Stimulated activated CD4-positive, alpha-beta T cell treated with anti-CD3 and anti-CD28 coated beads, Interleukin-4, amount 100 ng/mL, for 24 hours (primary cell): Measurements from ENCODE around the gene SRCAP.

Experiments
- DNase-seq: peaks from one replicate; pipeline ENCODE4 v3.0.0-alpha.2; 2020

The SRCAP gene

DNA sequence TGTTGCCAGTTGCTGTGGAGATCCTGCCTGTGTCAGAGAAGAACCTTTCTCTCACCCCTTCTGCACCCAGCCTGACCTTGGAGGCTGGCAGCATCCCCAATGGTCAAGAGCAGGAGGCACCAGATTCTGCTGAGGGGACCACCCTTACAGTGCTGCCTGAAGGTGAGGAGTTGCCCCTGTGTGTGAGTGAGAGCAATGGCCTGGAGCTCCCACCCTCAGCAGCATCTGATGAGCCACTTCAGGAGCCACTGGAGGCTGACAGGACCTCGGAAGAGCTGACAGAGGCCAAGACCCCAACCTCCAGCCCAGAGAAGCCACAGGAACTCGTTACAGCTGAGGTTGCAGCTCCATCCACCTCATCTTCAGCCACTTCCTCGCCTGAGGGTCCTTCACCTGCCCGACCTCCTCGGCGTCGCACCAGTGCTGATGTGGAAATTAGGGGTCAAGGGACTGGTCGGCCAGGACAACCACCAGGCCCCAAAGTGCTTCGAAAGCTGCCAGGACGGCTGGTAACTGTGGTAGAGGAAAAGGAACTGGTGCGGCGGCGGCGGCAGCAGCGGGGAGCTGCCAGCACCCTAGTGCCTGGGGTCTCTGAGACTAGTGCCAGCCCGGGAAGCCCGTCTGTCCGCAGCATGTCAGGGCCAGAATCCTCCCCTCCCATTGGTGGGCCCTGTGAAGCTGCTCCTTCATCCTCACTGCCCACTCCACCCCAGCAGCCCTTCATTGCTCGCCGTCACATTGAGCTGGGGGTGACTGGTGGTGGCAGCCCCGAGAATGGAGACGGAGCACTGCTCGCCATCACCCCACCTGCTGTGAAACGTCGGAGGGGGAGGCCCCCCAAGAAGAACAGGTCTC is 39.0 kb downstream of the SRCAP start:
- DNase-seq, result no peak

DNA sequence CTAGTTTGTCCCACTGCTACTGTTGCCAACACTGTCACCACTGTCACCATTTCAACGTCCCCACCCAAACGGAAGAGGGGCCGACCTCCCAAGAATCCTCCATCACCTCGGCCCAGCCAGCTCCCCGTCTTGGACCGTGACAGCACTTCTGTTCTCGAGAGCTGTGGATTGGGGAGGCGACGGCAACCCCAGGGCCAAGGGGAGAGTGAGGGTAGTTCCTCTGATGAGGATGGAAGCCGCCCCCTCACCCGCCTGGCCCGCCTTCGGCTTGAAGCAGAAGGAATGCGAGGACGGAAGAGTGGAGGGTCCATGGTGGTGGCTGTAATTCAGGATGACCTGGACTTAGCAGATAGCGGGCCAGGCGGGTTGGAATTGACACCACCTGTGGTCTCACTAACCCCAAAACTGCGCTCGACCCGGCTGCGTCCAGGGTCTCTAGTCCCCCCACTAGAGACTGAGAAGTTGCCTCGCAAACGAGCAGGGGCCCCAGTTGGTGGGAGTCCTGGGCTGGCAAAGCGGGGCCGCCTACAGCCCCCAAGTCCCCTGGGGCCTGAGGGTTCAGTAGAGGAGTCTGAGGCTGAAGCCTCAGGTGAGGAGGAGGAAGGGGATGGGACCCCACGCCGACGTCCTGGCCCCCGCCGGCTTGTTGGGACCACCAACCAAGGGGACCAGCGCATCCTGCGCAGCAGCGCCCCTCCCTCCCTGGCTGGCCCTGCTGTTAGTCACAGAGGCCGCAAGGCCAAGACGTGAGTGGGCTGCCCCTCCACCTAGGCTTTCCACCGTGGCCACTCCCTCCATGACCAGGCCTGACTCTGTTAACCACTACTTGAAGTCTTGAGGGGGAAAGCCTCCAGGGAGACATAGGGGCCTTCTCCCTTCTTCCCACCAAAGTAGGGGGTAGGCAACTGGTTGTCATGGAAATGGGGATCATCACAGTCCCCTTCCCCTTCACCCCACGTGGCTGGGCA is 40.3 kb downstream of the SRCAP start:
- DNase-seq, result no peak

DNA sequence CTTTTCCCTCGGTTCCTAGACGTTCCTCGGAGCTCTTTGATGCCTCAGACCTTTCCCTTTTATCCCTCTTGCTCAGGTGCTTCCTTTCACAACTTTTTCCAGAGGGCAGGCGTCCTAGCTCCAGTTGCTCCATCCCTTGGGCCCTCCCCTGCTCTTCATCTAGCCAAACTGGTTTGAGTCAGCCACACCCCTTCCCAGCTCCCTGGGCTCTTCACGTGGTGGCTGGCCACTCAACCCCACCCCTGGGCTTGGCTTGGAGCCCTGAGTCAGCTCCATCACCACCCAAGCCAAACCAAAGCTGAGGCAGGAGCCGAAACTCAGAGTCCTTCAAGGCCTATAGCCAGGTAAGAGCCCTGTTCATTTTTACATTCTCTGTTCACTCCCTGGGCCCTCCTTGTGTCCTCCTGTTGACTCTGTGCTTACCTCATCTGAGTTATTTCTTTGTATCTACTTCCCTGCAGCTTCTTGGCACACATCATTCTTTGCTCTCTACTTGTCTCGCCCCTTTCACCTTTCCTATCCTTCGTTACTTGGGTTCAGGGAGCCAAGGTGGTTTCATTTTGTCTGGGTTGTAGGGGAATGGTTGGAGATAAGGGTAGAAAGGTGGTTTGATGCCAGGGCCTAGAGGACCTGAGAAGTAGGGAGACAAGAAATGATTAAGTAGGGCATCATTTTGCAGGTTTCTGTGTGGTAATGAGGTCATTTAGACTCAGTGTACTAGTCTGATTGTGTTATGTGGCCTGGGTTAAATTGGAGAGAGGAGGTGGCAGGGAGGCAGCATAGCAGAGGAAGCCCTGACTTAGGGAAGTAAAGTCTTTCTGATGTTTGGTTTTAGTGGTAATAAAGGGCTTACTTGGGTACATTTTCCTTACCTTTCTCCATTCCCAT is 41.6 kb downstream of the SRCAP start:
- DNase-seq, result no peak

DNA sequence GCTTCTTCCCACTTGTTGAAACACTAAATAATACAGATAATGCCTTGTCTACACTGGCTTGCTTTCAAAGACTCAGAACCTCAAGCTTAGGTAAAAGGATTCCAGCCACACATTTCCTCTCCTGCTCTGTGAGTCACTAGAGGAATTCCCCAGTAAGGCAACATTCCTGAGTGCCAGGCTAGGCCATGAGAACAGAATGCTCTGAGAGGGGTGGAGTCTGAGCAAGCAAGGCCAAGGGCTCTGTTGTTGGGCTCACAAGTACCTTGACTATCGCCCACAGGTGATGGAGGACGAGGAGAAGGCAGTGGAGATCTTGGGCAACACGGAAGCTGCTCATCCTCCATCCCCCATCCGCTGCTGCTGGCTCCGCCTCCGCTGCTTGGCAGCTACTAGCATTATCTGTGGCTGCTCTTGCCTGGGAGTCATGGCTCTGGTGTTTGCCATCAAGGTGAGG is 42.5 kb downstream of the SRCAP start:
- no peak for DNase-seq

DNA sequence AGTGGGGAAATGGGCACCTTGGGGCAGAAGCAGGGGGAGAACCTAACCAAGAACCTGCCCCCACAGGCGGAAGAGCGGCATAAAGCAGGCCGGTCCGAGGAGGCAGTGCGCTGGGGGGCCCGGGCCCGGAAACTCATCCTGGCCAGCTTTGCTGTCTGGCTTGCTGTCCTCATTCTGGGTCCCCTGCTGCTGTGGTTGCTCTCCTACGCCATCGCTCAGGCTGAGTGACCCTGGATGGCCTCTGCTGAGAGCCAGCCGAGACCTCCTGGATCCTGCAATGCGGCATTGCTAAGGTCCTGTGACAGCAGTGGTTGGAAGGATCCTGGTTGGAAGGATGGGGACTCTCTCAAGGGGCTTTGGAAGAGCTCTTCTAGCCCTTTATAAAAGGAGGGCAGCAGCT is 44.7 kb downstream of the SRCAP start:
- no peak for DNase-seq

DNA sequence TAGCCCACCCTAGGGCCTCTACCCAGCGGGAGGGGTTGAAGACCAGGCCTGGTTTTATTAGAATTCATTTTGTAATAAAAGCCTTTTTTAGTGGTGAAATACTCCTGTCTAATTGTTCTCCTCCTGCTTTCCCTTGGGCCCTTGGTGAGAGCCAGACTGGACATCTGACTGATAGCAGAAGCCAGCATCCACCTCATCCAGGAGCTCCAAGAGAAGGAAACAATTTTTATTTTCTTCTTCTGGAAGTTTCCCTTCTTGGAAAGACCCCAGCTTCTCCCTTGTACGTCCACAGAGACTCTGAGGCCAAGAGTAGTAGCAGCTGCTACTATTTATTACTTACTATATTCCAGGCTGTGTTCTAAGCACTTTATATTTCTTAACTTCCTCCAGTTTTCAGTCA is 45.2 kb downstream of the SRCAP start:
- DNase-seq, result no peak

DNA sequence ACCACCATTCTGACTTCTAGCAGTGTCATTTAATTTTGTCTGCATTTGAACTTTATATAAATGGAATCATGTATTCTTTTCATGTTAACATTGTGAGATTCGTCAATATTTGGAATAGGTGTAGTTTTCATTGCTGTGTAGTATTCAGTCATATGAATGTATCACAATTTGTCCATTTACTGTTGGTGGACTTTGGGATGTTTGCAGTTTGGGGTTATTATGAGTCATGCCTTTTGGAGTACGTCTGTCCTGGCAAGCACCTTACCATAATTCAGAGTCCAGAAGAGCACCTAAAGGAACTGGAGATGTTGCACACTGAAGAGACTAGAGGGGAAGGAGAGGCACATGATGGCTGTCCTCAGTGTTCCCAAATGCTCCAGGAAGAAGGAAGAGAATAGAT is 46.1 kb downstream of the SRCAP start:
- DNase-seq, result no peak

DNA sequence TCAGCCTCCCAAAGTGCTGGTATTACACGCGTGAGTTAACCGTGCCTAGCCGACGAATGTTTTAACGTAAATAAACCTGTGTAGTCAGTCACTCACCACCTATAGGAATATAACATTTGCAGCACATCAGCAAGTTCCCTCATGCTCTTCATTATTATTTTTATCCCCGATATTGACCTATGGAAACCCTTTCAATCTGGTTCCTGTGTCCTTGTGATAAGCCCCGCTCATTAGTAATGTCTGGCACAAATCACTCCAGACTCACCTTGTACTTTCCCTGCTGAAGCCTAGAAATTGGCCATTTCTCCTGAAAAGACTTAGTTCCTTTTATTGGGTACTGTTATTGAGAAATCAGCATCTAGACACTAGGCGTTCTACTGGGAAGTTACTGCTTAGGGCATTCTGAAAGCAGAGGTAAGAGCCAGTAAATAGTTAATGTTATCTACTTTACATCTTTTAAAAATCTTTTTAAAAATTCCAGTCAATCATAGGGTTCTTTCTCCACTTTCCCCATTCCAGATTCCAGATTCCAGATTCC is 47.7 kb downstream of the SRCAP start:
- no peak for DNase-seq

DNA sequence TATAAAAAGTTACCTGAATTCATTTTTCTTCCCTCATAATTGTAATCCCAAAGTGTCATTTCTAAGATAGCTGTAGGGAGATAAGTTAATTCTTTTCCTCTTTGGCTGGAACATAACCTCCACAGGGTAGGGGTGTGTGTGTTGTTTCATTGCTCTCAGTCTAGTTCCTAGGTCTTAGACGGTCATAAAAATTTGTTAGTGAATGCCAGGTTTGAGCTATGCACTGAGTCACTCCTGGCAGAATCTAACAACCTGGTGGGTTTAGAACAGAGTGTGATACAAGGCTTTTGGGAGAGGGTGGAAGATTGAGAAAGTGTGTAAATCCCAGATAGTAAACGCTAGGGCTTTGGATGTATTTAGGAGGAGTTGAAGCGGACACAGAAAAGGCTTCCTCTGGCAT is 48.4 kb downstream of the SRCAP start:
- no peak for DNase-seq

DNA sequence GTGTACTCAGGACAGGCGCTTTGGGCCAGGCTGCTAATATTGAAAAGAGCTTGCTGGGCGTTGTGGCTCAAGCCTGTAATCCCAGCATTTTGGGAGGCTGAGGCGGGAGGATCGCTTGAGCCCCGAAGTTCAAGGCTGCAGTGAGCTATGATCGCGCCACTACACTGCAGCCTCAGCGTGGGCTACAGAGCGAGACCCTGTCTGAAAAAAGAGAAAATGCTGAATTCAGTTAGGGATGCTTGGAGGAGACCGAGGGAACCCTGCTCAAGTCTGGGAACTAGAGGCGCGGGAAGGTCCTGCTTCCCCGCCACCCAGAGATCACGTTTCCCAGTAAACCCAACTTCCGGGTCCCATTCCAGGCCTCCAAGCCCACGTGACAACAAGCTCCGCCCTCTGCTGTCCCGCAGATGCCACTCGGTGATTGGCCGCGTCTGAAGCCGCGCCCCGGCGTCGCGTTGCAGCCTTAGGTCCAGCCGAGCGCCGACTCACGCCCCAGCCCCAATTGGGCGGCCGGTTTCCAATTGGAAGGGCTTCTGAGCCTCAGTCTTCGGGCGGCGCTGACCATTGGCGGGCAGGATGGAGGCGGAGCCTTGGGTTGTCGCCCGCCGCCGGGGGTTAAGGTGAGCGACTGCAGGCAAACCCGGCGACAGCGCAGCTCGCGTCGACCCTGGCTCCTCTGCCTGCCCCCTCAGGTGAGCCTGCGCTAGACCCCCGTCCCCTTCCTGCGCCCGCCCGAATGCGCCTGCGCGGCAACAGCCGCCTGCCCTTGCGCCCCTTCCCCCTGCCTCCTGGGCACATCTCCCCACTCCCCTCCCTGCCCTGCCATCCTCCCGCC is 49.0 kb downstream of the SRCAP start, which contains the start of gene PHKG2:
Gene PHKG2 (plus strand): TSS at position 627 of the 835 bp plus-strand sequence. CDS start 396 bp downstream, outside the sequence.
- DNase-seq, result peak; percentile 98

DNA sequence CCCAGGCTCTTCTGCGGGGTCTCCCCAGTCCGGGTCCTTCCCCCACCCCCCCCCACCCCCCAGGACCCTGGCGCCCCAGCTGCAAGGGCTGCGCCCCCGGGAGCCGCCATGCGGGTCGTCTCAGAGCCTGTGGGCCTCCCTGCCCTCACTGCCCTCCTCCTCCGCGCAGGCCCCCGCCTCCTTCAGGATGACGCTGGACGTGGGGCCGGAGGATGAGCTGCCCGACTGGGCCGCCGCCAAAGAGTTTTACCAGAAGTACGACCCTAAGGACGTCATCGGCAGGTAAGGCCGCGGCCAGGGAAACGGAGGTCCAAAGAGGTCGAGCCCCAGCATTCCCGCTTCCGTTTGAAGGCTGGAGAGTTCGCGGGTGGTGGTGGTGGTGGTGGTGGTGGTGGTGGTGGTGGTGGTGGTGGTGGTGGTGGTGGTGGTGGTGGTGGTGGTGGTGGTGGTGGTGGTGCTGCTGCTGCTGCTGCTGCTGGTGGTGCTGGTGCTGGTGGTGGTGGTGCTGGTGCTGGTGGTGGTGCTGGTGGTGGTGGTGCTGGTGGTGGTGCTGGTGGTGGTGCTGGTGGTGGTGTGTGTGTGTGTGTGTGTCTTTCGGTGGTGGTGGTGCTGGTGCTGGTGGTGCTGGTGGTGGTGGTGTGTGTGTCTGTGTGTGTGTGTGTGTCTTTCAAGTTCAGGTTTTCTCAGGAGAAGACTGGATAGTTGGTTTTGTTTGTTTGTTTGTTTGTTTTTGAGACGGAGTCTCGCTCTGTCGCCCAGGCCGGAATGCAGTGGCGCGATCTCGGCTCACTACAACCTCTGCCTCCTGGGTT is 49.9 kb downstream of the SRCAP start:
- peak; percentile 27 for DNase-seq

DNA sequence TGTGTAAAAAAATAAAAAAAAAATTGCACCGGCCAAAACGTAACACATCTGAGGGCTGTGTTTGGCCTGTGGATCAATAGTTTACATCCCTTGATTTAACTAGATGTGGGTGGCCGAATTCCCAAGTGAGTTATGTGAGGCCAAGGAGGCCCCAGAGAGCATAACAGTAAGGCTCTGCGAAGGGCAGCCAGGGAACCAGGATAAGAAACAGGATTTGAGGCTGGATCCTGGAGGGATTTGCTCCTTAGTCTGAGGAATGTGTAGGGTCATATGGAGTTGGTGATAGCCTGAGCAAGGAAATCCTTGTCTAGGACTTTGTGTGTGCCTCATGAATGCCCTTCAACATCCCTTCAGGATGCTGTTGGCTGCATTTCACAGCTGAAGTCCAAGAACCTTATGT is 51.2 kb downstream of the SRCAP start:
- DNase-seq, result no peak

DNA sequence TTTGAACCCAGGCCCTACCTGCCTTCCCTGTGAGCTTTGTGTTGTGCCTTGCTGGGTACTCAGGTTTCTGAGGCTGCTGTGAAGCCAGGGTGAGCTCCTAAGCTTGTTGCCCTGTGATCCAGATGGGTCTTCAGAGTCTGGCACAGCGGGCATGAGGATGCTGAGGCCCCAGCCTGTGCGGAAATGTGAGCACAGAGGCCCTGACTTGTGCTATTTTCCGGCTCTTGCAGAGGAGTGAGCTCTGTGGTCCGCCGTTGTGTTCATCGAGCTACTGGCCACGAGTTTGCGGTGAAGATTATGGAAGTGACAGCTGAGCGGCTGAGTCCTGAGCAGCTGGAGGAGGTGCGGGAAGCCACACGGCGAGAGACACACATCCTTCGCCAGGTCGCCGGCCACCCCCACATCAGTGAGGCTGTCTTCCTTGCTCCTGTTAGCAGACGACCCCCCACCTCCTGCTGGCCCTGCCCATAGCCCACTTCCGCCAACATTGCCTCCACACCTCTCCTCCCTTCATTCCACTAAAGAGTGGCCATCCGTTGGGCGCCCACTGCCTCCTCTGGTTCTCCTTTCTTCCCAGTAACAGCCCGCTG is 52.0 kb downstream of the SRCAP start:
- no peak for DNase-seq

DNA sequence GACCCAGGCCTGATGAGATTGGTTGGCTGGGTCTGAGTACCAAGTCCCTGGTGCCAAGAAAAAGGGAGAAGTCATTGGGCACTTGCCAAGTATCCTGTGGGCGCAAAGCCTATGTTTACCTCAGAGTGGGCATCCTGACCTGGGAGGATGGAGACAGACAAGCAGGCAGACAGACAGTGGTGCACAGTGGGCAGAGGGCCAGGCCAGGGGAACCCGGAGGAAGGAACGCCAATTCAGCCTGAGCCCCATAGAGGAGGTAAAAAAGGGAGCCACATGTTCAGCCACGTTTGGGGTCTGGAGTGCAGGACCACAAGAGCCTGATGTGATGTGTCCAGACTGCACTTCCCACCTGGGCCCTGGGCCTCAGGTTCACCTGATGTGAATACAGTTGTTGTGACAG is 54.6 kb downstream of the SRCAP start:
- DNase-seq, result no peak

DNA sequence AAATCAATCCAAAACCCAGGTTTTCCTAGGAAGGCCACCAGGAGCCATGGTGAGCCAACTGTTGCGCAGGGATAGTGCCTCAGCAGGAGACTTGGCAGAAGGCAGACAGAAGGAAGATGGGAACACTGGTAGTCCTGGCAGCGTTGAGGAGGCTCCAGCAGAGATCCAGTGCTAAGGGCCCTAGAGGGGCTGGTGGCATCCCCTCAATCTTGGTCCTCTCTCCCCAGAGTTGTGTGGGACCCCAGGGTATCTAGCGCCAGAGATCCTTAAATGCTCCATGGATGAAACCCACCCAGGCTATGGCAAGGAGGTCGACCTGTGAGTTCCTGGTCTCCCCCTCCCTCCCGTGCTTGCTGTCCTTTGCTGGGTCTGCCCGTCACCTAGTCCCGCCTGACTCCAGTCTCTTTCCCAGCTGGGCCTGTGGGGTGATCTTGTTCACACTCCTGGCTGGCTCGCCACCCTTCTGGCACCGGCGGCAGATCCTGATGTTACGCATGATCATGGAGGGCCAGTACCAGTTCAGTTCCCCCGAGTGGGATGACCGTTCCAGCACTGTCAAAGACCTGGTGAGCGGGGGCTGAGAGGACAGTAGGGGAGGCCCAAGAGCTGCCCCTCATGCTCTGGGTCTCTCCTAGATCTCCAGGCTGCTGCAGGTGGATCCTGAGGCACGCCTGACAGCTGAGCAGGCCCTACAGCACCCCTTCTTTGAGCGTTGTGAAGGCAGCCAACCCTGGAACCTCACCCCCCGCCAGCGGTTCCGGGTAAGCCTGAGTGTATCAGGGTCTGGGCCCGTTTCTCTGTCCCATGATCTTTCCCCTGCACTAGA is 57.2 kb downstream of the SRCAP start:
- DNase-seq, result no peak

DNA sequence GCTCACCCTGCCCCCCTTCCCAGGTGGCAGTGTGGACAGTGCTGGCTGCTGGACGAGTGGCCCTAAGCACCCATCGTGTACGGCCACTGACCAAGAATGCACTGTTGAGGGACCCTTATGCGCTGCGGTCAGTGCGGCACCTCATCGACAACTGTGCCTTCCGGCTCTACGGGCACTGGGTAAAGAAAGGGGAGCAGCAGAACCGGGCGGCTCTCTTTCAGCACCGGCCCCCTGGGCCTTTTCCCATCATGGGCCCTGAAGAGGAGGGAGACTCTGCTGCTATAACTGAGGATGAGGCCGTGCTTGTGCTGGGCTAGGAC is 57.8 kb downstream of the SRCAP start:
- DNase-seq, result no peak

DNA sequence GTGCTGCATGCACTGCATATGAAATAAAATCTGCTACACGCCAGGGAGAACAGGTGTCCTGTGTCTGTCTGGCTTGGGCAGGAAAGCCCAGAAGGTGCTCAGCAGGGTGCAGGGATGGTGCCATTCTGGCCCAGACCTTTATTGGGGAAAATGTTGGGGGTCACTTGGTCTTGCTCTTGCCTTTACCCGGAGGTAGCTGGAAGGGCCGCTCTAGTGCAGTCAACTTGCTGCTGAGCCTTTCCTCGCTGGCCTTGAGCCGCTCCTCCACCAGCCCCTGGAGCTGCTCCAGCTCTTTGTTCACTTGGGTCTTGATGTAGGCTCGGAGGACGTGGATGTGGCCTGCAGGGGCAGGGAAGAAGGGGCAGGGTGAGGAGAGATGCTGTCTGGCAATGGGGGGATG is 58.3 kb downstream of the SRCAP start:
- DNase-seq, result no peak

DNA sequence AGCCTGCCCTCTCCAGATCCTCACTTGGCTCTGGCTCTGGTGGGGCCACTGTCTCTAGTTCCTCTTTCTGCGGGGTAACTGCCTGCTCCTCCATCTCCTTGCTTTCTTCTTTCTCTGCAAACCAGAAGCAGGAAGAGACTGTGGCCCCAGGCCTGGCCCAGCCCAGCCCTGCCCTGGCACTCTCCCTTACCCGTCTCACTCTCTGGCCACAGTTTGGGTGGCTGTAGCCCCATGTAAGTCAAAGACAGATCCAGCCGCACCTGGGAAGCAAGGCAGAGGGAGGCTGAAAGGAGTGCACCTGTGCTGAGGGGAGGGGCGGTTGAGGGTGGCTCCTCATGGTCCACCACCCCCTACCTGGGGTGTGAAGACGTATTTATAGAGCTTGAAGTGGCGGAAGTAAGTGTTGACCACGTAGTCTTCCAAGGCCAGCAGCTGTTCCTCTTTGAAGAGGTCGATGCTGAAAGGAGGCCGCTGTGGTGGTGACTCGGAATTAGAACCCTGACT is 60.1 kb downstream of the SRCAP start:
- DNase-seq, result no peak

DNA sequence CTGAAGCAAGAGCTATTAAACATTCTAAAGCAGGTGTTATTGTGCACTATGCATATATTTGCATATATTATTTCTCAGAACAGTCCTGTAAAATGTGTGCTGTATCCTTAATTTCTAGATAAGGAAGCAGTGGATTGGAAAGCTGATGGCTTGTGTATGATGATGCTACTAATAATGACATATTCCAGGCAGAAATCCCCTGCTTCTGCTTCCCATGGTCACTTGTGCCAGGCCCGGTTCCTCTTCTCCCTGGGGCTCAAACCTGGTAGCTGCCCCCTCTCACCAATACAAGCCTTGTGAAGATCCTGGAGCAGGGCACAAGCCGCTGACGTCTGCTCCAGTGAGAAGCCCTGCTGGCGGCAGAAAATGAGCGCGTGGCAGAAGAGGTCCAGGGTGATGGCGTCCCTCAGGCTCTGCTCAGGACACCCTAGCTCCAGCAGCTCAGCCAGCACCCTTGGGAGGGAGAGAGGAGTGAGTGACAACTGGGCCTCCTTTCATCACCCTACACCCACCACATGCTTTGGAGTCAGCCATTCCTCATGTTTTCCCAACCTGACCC is 61.1 kb downstream of the SRCAP start:
- DNase-seq, result no peak
